DMS153 (cell line): ENCODE results near the gene DEFB129.
A peak's percentile ranks its signal among the peaks of the same experiment; 100 is the strongest.
"Not testable (repeated sequence)": the region's sequence is repeated elsewhere in the genome, so short reads cannot be mapped to it uniquely, and the experiment has no call there.

ENCODE experiments used
- DNase-seq: peaks from one replicate; lab custom pipeline; 2025; lab: John Stamatoyannopoulos, UW

Gene DEFB129

GRCh38 chr20:226958-227357 lies at the start of gene DEFB129:
Gene DEFB129, plus strand, starts transcription at chr20:227258. Its CDS starts 31 bp downstream, at chr20:227289.
- no peak for DNase-seq

GRCh38 chr20:184288-184687 lies 42.8 kb upstream of the DEFB129 start:
- no peak for DNase-seq

- no peak for DNase-seq
These were observed 39.3 kb upstream of the DEFB129 start for GRCh38 chr20:187733-188132.

- DNase-seq, result no peak
These were observed 37.4 kb upstream of the DEFB129 start, which contains the start of gene DEFB128 for GRCh38 chr20:189611-190010. Gene DEFB128, minus strand, starts transcription at chr20:189711. Its CDS starts 88 bp downstream, at chr20:189623.

DNA sequence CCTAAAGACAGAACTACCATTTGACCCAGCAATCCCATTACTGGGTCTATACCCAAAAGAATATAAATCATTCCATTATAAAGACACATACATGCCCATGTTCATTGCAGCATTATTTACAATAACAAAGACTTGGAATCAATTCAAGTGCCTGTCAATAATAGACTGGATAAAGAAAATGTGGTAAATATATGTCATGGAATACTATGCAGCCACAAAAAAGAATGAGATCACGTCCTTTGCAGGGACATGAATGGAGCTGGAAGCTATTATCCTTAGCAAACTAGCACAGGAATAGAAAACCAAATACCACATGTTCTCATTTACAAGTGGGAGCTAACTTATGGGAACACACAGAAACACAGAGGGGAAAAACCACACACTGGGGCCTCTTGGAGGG lies 28.8 kb upstream of the DEFB129 start:
- DNase-seq, result no peak

- no peak for DNase-seq
These were observed 27.1 kb upstream of the DEFB129 start for GRCh38 chr20:199996-200395.

DNA sequence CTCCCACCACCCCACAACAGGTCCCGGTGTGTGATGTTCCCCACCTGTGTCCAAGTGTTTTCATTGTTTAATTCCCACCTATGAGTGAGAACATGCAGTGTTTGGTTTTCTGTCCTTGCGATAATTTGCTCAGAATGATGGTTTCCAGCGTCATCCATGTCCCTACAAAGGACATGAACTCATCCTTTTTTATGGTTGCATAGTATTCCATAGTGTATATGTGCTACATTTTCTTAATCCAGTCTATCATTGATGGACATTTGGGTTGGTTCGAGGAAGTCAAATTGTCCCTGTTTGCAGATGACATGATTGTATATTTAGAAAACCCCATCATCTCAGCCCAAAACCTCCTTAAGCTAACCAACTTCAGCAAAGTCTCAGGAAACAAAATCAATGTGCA lies 23.4 kb upstream of the DEFB129 start:
- not testable (repeated sequence) for DNase-seq

DNA sequence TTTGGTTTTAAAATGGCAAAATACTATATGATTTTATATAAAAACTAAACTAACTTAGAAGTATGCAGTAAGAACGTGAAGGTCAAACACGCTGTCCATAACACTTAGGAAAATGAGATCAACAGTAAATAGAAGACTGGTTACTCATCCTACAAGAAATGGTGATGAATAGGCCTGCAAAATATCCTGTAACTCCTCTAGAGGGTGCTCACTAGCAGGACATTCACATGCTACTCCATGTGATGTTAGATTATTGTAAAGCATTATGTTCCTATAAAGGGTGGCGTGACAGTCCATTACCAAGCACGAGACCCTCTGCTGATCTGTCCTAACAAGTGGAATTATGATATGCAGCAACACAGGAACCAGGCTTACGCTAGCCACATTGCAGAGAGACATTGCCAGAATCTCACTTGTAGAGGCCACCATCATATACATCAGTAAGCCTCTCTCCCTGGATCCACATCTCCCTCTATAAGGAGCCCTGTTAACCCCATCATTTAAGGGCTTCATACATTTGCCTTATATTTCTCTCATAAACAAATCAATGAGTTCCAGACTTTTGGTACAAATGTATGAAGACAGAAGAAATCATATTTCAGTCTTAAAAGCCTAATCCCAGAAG lies 18.0 kb upstream of the DEFB129 start:
- peak; percentile 40 for DNase-seq

DNA sequence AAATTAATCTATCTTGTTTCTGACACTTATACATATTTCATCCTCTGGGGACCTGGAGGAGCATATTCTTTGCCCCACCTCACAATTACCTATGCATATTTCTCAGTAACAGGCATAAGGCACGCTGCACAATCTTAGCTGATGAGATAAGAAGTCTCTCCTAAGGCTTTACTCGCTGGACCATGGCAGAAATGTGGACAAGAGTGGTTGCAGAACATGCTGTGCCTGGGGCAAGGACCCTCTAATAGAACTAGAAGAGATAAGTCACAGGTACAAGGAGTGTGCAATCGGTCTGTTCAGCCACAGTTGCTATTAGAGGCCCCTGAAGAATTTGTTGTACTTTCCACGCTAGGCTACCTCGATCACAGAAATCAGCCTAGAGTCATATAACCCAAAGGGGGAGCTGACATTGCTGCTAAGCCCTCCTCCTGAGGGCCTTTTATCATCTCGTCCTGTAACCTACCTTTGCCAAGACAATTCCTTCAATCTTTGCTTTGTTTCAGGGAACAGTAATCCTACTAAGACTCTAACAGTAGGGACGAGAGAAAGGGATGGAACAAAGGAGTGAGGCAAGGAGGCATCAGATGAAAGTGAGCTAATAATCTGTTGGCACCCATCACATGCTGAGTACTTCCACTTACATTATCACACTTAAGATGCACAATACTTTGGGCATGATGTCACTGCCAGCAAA lies 16.1 kb upstream of the DEFB129 start:
- no peak for DNase-seq

DNA sequence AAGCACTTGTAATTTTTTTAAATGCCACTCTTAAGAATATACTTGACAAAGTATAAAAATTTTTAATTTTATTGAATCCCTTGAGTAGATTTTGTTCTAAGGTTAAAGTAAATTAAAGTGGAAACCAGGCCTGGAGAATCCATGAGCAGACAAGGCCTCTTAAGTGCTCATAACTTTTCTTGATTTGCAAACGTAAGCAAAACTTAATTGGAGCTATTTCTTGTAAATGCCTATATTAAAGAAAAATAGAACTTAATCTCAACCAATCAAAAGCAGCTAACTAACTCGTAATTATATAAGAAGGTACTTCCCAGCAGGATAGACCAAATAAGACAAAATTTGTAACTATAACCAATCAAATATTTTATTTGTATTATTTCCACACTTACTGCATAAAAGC lies 12.7 kb upstream of the DEFB129 start:
- DNase-seq, result no peak

DNA sequence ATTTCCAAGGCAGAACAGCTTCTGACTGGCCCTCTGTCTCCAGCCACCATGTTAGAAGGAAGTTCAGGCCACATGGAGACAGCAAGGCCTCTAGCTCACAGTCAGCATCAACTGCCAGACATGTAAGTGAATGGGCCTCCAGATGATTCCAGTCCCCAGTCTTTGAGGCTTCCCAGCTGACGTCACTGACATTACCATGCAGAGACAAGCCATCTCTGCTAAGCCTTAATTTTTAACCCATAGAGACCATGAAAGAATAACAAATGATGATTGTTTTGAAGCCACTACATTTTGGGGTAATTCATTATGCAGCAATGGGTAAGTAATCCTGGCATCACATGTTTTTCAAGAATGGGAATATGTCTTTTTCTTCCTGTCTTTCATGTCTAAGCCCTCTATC lies 11.3 kb upstream of the DEFB129 start:
- DNase-seq, result no peak

GRCh38 chr20:217266-217665 lies 9.8 kb upstream of the DEFB129 start:
- no peak for DNase-seq

GRCh38 chr20:219290-220115 lies 7.6 kb upstream of the DEFB129 start:
- peak; percentile 1 for DNase-seq

DNA sequence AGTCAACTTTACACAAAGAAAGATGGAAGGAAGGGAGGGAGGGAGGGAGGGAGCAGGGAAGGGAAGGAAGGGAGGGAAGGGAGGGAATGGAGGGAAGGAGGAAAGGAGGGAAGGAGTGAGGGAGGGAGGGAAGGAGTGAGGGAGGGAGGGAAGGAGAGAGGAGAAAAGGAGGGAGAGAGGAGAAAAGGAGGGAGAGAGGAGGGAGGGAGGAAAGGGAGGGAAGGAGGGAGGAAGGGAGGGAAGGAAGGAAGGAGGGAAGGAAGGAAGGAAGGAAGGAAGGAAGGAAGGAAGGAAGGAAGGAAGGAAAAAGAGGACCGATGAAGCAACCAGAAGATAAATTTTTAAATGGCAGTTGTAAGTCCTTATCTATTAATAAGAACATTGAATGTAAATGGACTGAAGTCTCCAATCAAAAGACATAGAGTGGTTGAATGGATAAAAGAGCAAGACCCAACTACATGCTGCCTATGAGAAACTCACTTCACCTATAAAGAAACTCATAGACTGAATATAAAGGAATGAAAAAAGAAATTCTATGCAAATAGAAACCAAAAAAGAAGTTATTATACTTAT lies 5.7 kb upstream of the DEFB129 start:
- no peak for DNase-seq

GRCh38 chr20:225879-226278 lies 1.2 kb upstream of the DEFB129 start:
- DNase-seq, result not testable (repeated sequence)

- no peak for DNase-seq
These were observed 514 bp downstream of the DEFB129 start for GRCh38 chr20:227439-228105.

- DNase-seq, result no peak
These were observed 8.8 kb downstream of the DEFB129 start for GRCh38 chr20:235891-236290.

DNA sequence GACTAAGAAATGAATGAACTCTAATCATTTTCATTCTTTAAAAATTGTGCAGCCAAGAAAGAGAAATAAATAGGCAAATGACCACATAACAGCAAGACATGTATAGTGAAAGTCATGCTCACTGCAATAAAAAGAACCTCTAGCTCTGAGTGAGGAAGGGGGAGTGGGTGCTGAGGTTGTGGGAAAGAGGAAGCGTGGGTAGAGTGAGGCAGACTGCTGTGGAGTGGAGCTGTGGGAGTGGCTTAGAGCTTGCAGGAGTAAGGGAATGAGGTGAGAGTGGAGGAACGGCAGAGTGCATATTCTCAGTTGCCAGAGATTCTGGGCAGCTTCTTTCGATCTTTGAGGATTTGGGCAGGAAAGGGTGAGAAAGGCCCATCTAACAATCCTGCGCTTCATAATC lies 10.4 kb downstream of the DEFB129 start:
- DNase-seq, result no peak

DNA sequence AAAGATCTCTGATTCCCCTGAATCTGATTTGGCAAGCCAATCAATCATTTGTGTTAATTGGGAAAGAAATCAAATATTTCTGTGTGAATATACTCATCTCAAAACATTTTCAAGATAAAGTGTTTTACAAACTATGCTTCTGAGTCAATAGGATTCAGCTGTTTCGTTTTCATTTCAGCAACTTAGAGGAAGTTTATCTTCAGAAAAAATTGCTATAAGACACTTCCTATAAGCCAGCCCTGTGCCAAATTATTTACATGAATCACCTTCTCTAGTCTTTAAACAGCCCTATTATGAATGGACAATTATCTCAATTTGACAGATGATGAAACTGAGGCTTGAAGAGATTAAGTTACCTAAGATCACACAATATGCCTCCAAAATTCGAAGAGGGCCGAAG lies 10.9 kb downstream of the DEFB129 start:
- DNase-seq, result no peak

- DNase-seq, result no peak
These were observed 15.8 kb downstream of the DEFB129 start for GRCh38 chr20:242905-243304.

- DNase-seq, result no peak
These were observed 24.3 kb downstream of the DEFB129 start for GRCh38 chr20:251354-251753.

GRCh38 chr20:252801-253200 lies 25.7 kb downstream of the DEFB129 start:
- DNase-seq, result no peak
